Suprapubic skin (tissue), 4 donors: ENCODE measurements around the gene PDE9A. TPM values are rescaled to one million over a fixed set of nuclear protein-coding genes. Genes with fewer than 3 reads are reported as not detected.
"Not testable (repeated sequence)": the region's sequence is repeated elsewhere in the genome, so short reads cannot be mapped to it uniquely, and the experiment has no call there.

Experiments
- DNase-seq, 2 donors: peaks; one replicate each; pipeline ENCODE4 v3.0.0-alpha.2; 2019; ENCODE audit warnings: low spot score in 2 of 2
- H3K27ac ChIP-seq: fragments of 200-600 bp; sonication (generic); one replicate; pipeline ENCODE4 v1.5.1; 2019
- H3K27me3 ChIP-seq: fragments of 200-600 bp; sonication (generic); one replicate; pipeline ENCODE4 v1.5.1; 2019
- H3K36me3 ChIP-seq: fragments of 200-600 bp; sonication (generic); one replicate; pipeline ENCODE4 v1.5.1; 2019
- H3K4me1 ChIP-seq: fragments of 200-600 bp; sonication (generic); one replicate; pipeline ENCODE4 v1.5.1; 2019
- H3K4me3 ChIP-seq: fragments of 200-600 bp; sonication (generic); one replicate; pipeline ENCODE4 v1.5.1; 2019; ENCODE audit warnings: mild to moderate bottlenecking
- H3K9me3 ChIP-seq: fragments of 200-600 bp; sonication (generic); one replicate; pipeline ENCODE4 v1.5.1; 2019
- CTCF ChIP-seq, 2 donors: fragments of 200-600 bp in 1 of 2; fragments of 450-650 bp in 1 of 2; sonication (generic) in 1 of 2; IDR thresholded peaks; one replicate each; pipeline ENCODE4 v1.5.1; 2016 to 2019; ENCODE audit warnings: antibody characterized with exemption in 2 of 2, mild to moderate bottlenecking in 1 of 2, moderate library complexity in 1 of 2
- EP300 ChIP-seq: sonication (generic); formaldehyde crosslinking; IDR thresholded peaks from one replicate; pipeline ENCODE4 v1.6.1; 2017; ENCODE audit warnings: antibody characterized with exemption
- POLR2A ChIP-seq, 2 donors: fragments of 450-650 bp; IDR thresholded peaks; one replicate each; pipeline ENCODE4 v1.6.1; 2017; ENCODE audit warnings: antibody characterized with exemption in 2 of 2, mild to moderate bottlenecking in 2 of 2, moderate library complexity in 2 of 2
- POLR2AphosphoS5 ChIP-seq, 3 donors: sonication (generic); formaldehyde crosslinking; IDR thresholded peaks; one replicate each; pipeline ENCODE4 v1.6.1; 2017; ENCODE audit warnings: antibody characterized with exemption in 3 of 3
- whole genome bisulfite sequencing: methylation state at CpG from one replicate; pipeline ENCODE4 v1.1.5; 2018; 5-methylcytosine and 5-hydroxymethylcytosine counted together
- total RNA-seq, 4 donors: library from RNA; depleted of rRNA; stranded (reverse); fragments of >200 nt; gene quantifications; one replicate each; pipeline ENCODE4 v1.1.0, GENCODE V29; 2016

PDE9A gene
- total RNA-seq, 4 donors from 2014 or later, result 4.5 to 12.0 (median 7.1) TPM

- no peak for DNase-seq
- Histone ChIP-seq H3K36me3 (no peaks in the 10 kb centered on the region), H3K4me3 (no peak overlapping the region), H3K9me3 (no peaks in the 10 kb centered on the region), H3K27me3 (peaks cover 6% of the 10 kb centered on the region), H3K4me1 (peaks cover 13% of the 10 kb centered on the region), H3K27ac (no peak overlapping the region)
- WGBS, result 75% methylated on average over 13 of the region's 13 CpGs
- TF ChIP-seq EP300 (no peak), POLR2A (IDR thresholded peaks at IDR 0.05) (no peak), CTCF (IDR thresholded peaks at IDR 0.05) (no peak), POLR2AphosphoS5 (IDR thresholded peaks at IDR 0.05) (no peak)
Observed at GRCh38 chr21:42807938-42808613, 154.7 kb downstream of the PDE9A start.

GRCh38 chr21:42809171-42809570, 155.8 kb downstream of the PDE9A start:
- Histone ChIP-seq H3K9me3 (no peaks in the 10 kb centered on the region), H3K36me3 (no peaks in the 10 kb centered on the region), H3K4me1 (peaks cover 13% of the 10 kb centered on the region), H3K27me3 (peaks cover 6% of the 10 kb centered on the region), H3K4me3 (no peak overlapping the region), H3K27ac (no peak overlapping the region)
- TF ChIP-seq CTCF (IDR thresholded peaks at IDR 0.05) (no peak), EP300 (no peak)
- 69% methylated on average over 7 of the region's 7 CpGs for WGBS
- no peak for DNase-seq

- no peak for DNase-seq
- WGBS, result 84% methylated on average over 18 of the region's 18 CpGs
- TF ChIP-seq POLR2AphosphoS5 (IDR thresholded peaks at IDR 0.05) (no peak), EP300 (no peak), POLR2A (IDR thresholded peaks at IDR 0.05) (no peak), CTCF (IDR thresholded peaks at IDR 0.05) (no peak)
- Histone ChIP-seq H3K4me1 (peaks cover 13% of the 10 kb centered on the region), H3K27ac (no peak overlapping the region), H3K4me3 (no peak overlapping the region), H3K9me3 (no peaks in the 10 kb centered on the region), H3K27me3 (peaks cover 6% of the 10 kb centered on the region), H3K36me3 (no peaks in the 10 kb centered on the region)
Observed at GRCh38 chr21:42809577-42810475, 156.4 kb downstream of the PDE9A start.

GRCh38 chr21:42811960-42812359, 158.5 kb downstream of the PDE9A start:
- Histone ChIP-seq H3K36me3 (no peaks in the 10 kb centered on the region), H3K4me1 (peaks cover 13% of the 10 kb centered on the region), H3K4me3 (no peak overlapping the region), H3K27ac (no peak overlapping the region), H3K9me3 (no peaks in the 10 kb centered on the region), H3K27me3 (peaks cover 6% of the 10 kb centered on the region)
- 51% methylated on average over 6 of the region's 6 CpGs for WGBS
- DNase-seq, result no peak
- TF ChIP-seq CTCF (IDR thresholded peaks at IDR 0.05) (no peak), EP300 (no peak), POLR2A (IDR thresholded peaks at IDR 0.05) (no peak), POLR2AphosphoS5 (IDR thresholded peaks at IDR 0.05) (no peak)

GRCh38 chr21:42812528-42813241, 159.3 kb downstream of the PDE9A start:
- peaks cover 13% of the 10 kb centered on the region for H3K4me1 ChIP-seq
- not testable (repeated sequence) for H3K9me3 ChIP-seq, DNase-seq, H3K27me3 ChIP-seq, H3K36me3 ChIP-seq
- H3K27ac ChIP-seq, result peak overlapping the region; percentile 27
- 43% methylated on average over 5 of the region's 5 CpGs for WGBS
- peak overlapping the region; percentile 14 for H3K4me3 ChIP-seq
